ENCODE data around the gene HMG20A.

- TF ChIP-seq, protein P1, sequence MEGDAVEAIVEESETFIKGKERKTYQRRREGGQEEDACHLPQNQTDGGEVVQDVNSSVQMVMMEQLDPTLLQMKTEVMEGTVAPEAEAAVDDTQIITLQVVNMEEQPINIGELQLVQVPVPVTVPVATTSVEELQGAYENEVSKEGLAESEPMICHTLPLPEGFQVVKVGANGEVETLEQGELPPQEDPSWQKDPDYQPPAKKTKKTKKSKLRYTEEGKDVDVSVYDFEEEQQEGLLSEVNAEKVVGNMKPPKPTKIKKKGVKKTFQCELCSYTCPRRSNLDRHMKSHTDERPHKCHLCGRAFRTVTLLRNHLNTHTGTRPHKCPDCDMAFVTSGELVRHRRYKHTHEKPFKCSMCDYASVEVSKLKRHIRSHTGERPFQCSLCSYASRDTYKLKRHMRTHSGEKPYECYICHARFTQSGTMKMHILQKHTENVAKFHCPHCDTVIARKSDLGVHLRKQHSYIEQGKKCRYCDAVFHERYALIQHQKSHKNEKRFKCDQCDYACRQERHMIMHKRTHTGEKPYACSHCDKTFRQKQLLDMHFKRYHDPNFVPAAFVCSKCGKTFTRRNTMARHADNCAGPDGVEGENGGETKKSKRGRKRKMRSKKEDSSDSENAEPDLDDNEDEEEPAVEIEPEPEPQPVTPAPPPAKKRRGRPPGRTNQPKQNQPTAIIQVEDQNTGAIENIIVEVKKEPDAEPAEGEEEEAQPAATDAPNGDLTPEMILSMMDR (IDR thresholded peaks at IDR 0.05), result no peak
- TF ChIP-seq POLR2A (IDR thresholded peaks at IDR 0.05), result no peak
Measured at GRCh38 chr15:77528968-77529319, 108.3 kb downstream of the HMG20A start.
